Ovary (tissue), 9 donors: Measurements from ENCODE around the gene SPSB1. TPM values are rescaled to one million over a fixed set of nuclear protein-coding genes. Genes with fewer than 3 reads are reported as not detected.

Source experiments
- DNase-seq, 5 donors: peaks; one replicate each; pipeline ENCODE4 v3.0.0-alpha.2; 2019 to 2020
- H3K27ac ChIP-seq, 2 donors: fragments of 200-600 bp; one replicate each; pipeline versions ENCODE4 v1.5.1 to v1.8.0; 2019 to 2022
- H3K27me3 ChIP-seq: fragments of 200-600 bp; one replicate; pipeline ENCODE4 v1.8.0; 2022
- H3K36me3 ChIP-seq: fragments of 200-600 bp; sonication (generic); one replicate; pipeline ENCODE4 v1.5.1; 2019
- H3K4me1 ChIP-seq: one replicate; pipeline ENCODE4 v1.8.1; 2013; ENCODE audit warnings: mild to moderate bottlenecking, moderate library complexity; ENCODE audit not compliant: insufficient read depth
- H3K4me3 ChIP-seq: fragments of 200-600 bp; sonication (generic); one replicate; pipeline ENCODE4 v1.5.1; 2017
- H3K9me3 ChIP-seq, 2 donors: fragments of 200-600 bp in 1 of 2; sonication (generic) in 1 of 2; one replicate each; pipeline versions ENCODE4 v1.5.1 to v1.8.1; 2013 to 2019; ENCODE audit warnings: mild to moderate bottlenecking in 1 of 2, moderate library complexity in 1 of 2
- CTCF ChIP-seq, 3 donors: fragments of 450-650 bp in 2 of 3; fragments of 200-600 bp in 1 of 3; IDR thresholded peaks; one replicate each; pipeline versions ENCODE4 v1.5.1 to v1.8.0; 2016 to 2022; ENCODE audit warnings: antibody characterized with exemption in 3 of 3, mild to moderate bottlenecking in 1 of 3
- EP300 ChIP-seq: sonication (generic); formaldehyde crosslinking; IDR thresholded peaks from one replicate; pipeline ENCODE4 v1.6.1; 2017; ENCODE audit warnings: antibody characterized with exemption
- POLR2A ChIP-seq: fragments of 450-650 bp; IDR thresholded peaks from one replicate; pipeline ENCODE4 v1.6.1; 2017; ENCODE audit warnings: antibody characterized with exemption, mild to moderate bottlenecking, moderate library complexity
- WGBS, 3 donors: extraction: QIAGEN DNeasy Blood & Tissue Kit in 1 of 3; methylation state at CpG; one replicate each; pipeline versions ENCODE4 v1.1.5 to v1.1.7; 2013 to 2017; 5-methylcytosine and 5-hydroxymethylcytosine counted together
- intact Hi-C, 4 donors: fragments of 100-400 bp; cut with DNase I; formaldehyde crosslinking; loops; one replicate each; pipeline versions ENCODE4 v1.11.0 to v1.15.1; 2022 to 2023
- polyA plus RNA-seq, 2 donors: library from polyadenylated mRNA; stranded (reverse); fragments of 200-250 nt in 1 of 2; fragments of 350-450 nt in 1 of 2; fragmentation: Illumina TruSeq in 1 of 2; extraction: RNeasy Lipid Tissue Mini Kit (QIAGEN cat#74804) in 1 of 2; gene quantifications; one replicate each; pipeline ENCODE4 v1.2.3, GENCODE V29; 2013 to 2014
- total RNA-seq, 7 donors: library from RNA; depleted of rRNA in 2 of 7; stranded (reverse); fragments of >200 nt in 2 of 7; fragmentation: NEBNext Ultra II Directional in 3 of 7; extraction: Animal tissue kit (Norgen Biotek cat#: 25700) in 3 of 7; gene quantifications; one replicate each; pipeline versions ENCODE4 v1.1.0 to v1.2.4, GENCODE V29; 2016 to 2023
- donor health status: DM: no; HTN: no; CAD: no; lungs with moderate emphysema.
- donor health status: DM: no; HTN: no; CAD: no.
- donor health status: Bipolar disorder and iron deficiency.
- donor health status: DM: yes; HTN: yes; CAD: no.
- donor health status: DM: no; HTN: no; CAD: no.
- donor health status: DM: yes; HTN: yes; CAD: no.

The SPSB1 gene
- total and polyA plus RNA-seq, 9 donors = 20.4 to 69.6 (median 34.4) TPM

- Histone ChIP-seq H3K9me3 (no peaks in the 10 kb centered on the region), H3K36me3 (no peaks in the 10 kb centered on the region), H3K27me3 (no peaks in the 10 kb centered on the region), H3K27ac (peak overlapping the region in 1 of 2 donors; percentile 69), H3K4me1 (peaks cover 38% of the 10 kb centered on the region), H3K4me3 (no peak overlapping the region)
- peak; percentile 50 to 73 (median 66) for DNase-seq
- TF ChIP-seq CTCF (IDR thresholded peaks at IDR 0.05) (no peak), POLR2A (no peak), EP300 (no peak)
- intact Hi-C loops = no loop called here
- WGBS, 3 donors = 11 to 20% (median 11%) methylated on average over 14 to 21 of the region's 21 CpGs
These were observed 42.0 kb upstream of the SPSB1 start for GRCh38 chr1:9250411-9251381.

GRCh38 chr1:9251501-9251900 is 41.2 kb upstream of the SPSB1 start:
- intact Hi-C loops = no loop called here
- Histone ChIP-seq H3K27me3 (no peaks in the 10 kb centered on the region), H3K9me3 (no peaks in the 10 kb centered on the region), H3K4me1 (peaks cover 41% of the 10 kb centered on the region), H3K4me3 (no peak overlapping the region), H3K36me3 (no peaks in the 10 kb centered on the region), H3K27ac (peak overlapping the region in 1 of 2 donors; percentile 69)
- WGBS, 3 donors = 24 to 37% (median 32%) methylated on average over 6 of the region's 6 CpGs
- DNase-seq = peak in 2 of 5 donors; percentile 31 to 58
- no peak for TF ChIP-seq EP300
- no peak for TF ChIP-seq CTCF (IDR thresholded peaks at IDR 0.05)
- no peak for TF ChIP-seq POLR2A

GRCh38 chr1:9253004-9253403 is 39.7 kb upstream of the SPSB1 start:
- TF ChIP-seq EP300 (no peak), CTCF (IDR thresholded peaks at IDR 0.05) (no peak), POLR2A (no peak)
- Histone ChIP-seq H3K4me3 (no peak overlapping the region), H3K4me1 (peaks cover 40% of the 10 kb centered on the region), H3K27me3 (no peaks in the 10 kb centered on the region), H3K36me3 (no peaks in the 10 kb centered on the region), H3K9me3 (no peaks in the 10 kb centered on the region), H3K27ac (peak overlapping the region; percentile 15 to 76)
- intact Hi-C loops = no loop called here
- 45 to 73% (median 61%) methylated on average over 8 of the region's 8 CpGs for WGBS, 3 donors
- no peak for DNase-seq

GRCh38 chr1:9253453-9254105 is 39.1 kb upstream of the SPSB1 start:
- Histone ChIP-seq H3K9me3 (no peaks in the 10 kb centered on the region), H3K27me3 (no peaks in the 10 kb centered on the region), H3K4me3 (no peak overlapping the region), H3K27ac (peak overlapping the region in 1 of 2 donors; percentile 76), H3K36me3 (no peaks in the 10 kb centered on the region), H3K4me1 (peaks cover 42% of the 10 kb centered on the region)
- TF ChIP-seq EP300 (no peak), CTCF (IDR thresholded peaks at IDR 0.05) (no peak), POLR2A (no peak)
- DNase-seq = no peak
- WGBS, 3 donors = 48 to 61% (median 60%) methylated on average over 10 of the region's 10 CpGs
- intact Hi-C loops = no loop called here
